Keratinocyte (primary cell): ENCODE results near the gene SFXN2. TPM values are rescaled to one million over a fixed set of nuclear protein-coding genes. Genes with fewer than 3 reads are reported as not detected.

Experiments
- DNase-seq: peaks from one replicate; pipeline ENCODE4 v3.0.0-alpha.2; 2011; ENCODE audit warnings: low read depth, missing footprints, low spot score
- FAIRE-seq: peaks from 2 replicates; lab custom pipeline; 2011; peaks lifted over from hg19 to GRCh38; lab: Jason Lieb, UNC
- H2AFZ ChIP-seq: 2 replicates; pipeline ENCODE4 v1.6.0; 2012; ENCODE audit warnings: low read length, control low read depth, inconsistent platforms; ENCODE audit not compliant: control insufficient read depth
- H3K27ac ChIP-seq: 2 replicates; pipeline ENCODE4 v1.5.1; 2011; ENCODE audit warnings: low read length; ENCODE audit not compliant: control insufficient read depth, insufficient read depth
- H3K27me3 ChIP-seq: 3 replicates; pipeline ENCODE4 v1.6.0; 2011; ENCODE audit warnings: low read length; ENCODE audit not compliant: control insufficient read depth, insufficient read depth; ENCODE audit errors: extremely low read depth
- H3K36me3 ChIP-seq, 2 experiments: 2 replicates in 1 of 2; 3 replicates in 1 of 2; pipeline ENCODE4 v1.5.1; 2011; ENCODE audit warnings: low read length in 2 of 2, mild to moderate bottlenecking in 1 of 2; ENCODE audit not compliant: control insufficient read depth in 2 of 2, insufficient read depth in 2 of 2; ENCODE audit errors: extremely low read depth in 1 of 2
- H3K4me1 ChIP-seq: 3 replicates; pipeline ENCODE4 v1.5.1; 2011; ENCODE audit warnings: low read length; ENCODE audit not compliant: control insufficient read depth, insufficient read depth; ENCODE audit errors: extremely low read depth
- H3K4me2 ChIP-seq: 3 replicates; pipeline ENCODE4 v1.6.0; 2011; ENCODE audit warnings: low read depth, low read length; ENCODE audit not compliant: control insufficient read depth, insufficient read depth; ENCODE audit errors: extremely low read depth
- H3K4me3 ChIP-seq, 3 experiments: fragments of 200-600 bp in 1 of 3; sonication (generic) in 1 of 3; 2 replicates in 2 of 3; 3 replicates in 1 of 3; pipeline ENCODE4 v1.5.1; 2011 to 2016; ENCODE audit warnings: low read length in 3 of 3, mild to moderate bottlenecking in 3 of 3, control low read depth in 2 of 3, inconsistent platforms in 1 of 3, low read depth in 1 of 3, mixed read lengths in 1 of 3, mixed run types in 1 of 3, moderate library complexity in 1 of 3; ENCODE audit not compliant: control insufficient read depth in 2 of 3, insufficient read depth in 2 of 3; ENCODE audit errors: extremely low read depth in 1 of 3
- H3K79me2 ChIP-seq: 2 replicates; pipeline ENCODE4 v1.6.0; 2012; ENCODE audit warnings: low read length; ENCODE audit not compliant: control insufficient read depth, insufficient read depth
- H3K9ac ChIP-seq: 3 replicates; pipeline ENCODE4 v1.6.0; 2011; ENCODE audit warnings: low read length; ENCODE audit not compliant: control insufficient read depth, insufficient read depth; ENCODE audit errors: extremely low read depth
- H3K9me1 ChIP-seq: 3 replicates; pipeline ENCODE4 v1.6.0; 2011; ENCODE audit warnings: low read length; ENCODE audit not compliant: control insufficient read depth, insufficient read depth; ENCODE audit errors: extremely low read depth
- H3K9me3 ChIP-seq: 2 replicates; pipeline ENCODE4 v1.5.1; 2012; ENCODE audit warnings: low read depth, low read length; ENCODE audit not compliant: control insufficient read depth
- H4K20me1 ChIP-seq: 3 replicates; pipeline ENCODE4 v1.6.0; 2011; ENCODE audit warnings: low read length; ENCODE audit not compliant: control insufficient read depth, insufficient read depth; ENCODE audit errors: extremely low read depth
- EZH2 ChIP-seq: IDR thresholded peaks from one replicate; pipeline ENCODE4 v1.6.1; 2012; ENCODE audit warnings: inconsistent platforms, mild to moderate bottlenecking, low read length, moderate library complexity
- dilution Hi-C: fragments of 300-500 bp; cut with MboI; formaldehyde crosslinking; loops from one replicate; pipeline ENCODE4 v1.7.0; 2020; ENCODE audit warnings: low sequenced_read_pairs; ENCODE audit not compliant: extremely low pct_ligation_motif_present
- polyA plus RNA-seq, 5 experiments: library from polyadenylated mRNA; depleted of rRNA in 3 of 5; stranded (reverse) in 3 of 5; stranded (forward) in 1 of 5; unstranded in 1 of 5; fragments of >200 nt; gene quantifications; 1 replicate in 1 of 5; 2 replicates in 3 of 5; 3 replicates in 1 of 5; pipeline versions ENCODE4 v1.2.1 to v1.2.3, GENCODE V29; 2011 to 2012; ENCODE audit warnings: missing spikeins in 2 of 5, low read depth in 1 of 5, low replicate concordance in 1 of 5
- TF ChIP-seq, protein P1 (sequence below), 3 experiments: IDR thresholded peaks in 1 of 3; conservative IDR thresholded peaks in 1 of 3; optimal IDR thresholded peaks in 1 of 3; 2 replicates in 2 of 3; 3 replicates in 1 of 3; pipeline versions ENCODE3 to v1.5.1; 2011; ENCODE audit warnings: low read length in 3 of 3, mild to moderate bottlenecking in 3 of 3, moderate library complexity in 2 of 3, control low read depth in 1 of 3, inconsistent platforms in 1 of 3; ENCODE audit not compliant: insufficient read depth in 2 of 3; ENCODE audit errors: extremely low read depth in 1 of 3

SFXN2 gene
- polyA plus RNA-seq, 1 donor (not counting 4 experiments of a cell fraction or from before 2014, with no cell fraction given), result 5.0 TPM

GRCh38 chr10:102670065-102670670 lies 44.3 kb upstream of the SFXN2 start:
- H3K4me1 ChIP-seq, result peaks cover 25% of the 10 kb centered on the region
- no peaks in the 10 kb centered on the region for H4K20me1 ChIP-seq
- H3K4me2 ChIP-seq, result no peak overlapping the region
- dilution Hi-C loops, result no loop called here
- no peaks in the 10 kb centered on the region for H3K79me2 ChIP-seq
- H3K36me3 ChIP-seq, result no peaks in the 10 kb centered on the region
- no peaks in the 10 kb centered on the region for H3K9me3 ChIP-seq
- H2AFZ ChIP-seq, result no peak overlapping the region
- FAIRE-seq, result no peak
- H3K9ac ChIP-seq, result no peak overlapping the region
- no peaks in the 10 kb centered on the region for H3K27me3 ChIP-seq
- no peak overlapping the region for H3K27ac ChIP-seq
- no peak overlapping the region for H3K4me3 ChIP-seq
- H3K9me1 ChIP-seq, result no peaks in the 10 kb centered on the region
- no peak for DNase-seq
- TF ChIP-seq EZH2, result no peak
- TF ChIP-seq, protein P1, sequence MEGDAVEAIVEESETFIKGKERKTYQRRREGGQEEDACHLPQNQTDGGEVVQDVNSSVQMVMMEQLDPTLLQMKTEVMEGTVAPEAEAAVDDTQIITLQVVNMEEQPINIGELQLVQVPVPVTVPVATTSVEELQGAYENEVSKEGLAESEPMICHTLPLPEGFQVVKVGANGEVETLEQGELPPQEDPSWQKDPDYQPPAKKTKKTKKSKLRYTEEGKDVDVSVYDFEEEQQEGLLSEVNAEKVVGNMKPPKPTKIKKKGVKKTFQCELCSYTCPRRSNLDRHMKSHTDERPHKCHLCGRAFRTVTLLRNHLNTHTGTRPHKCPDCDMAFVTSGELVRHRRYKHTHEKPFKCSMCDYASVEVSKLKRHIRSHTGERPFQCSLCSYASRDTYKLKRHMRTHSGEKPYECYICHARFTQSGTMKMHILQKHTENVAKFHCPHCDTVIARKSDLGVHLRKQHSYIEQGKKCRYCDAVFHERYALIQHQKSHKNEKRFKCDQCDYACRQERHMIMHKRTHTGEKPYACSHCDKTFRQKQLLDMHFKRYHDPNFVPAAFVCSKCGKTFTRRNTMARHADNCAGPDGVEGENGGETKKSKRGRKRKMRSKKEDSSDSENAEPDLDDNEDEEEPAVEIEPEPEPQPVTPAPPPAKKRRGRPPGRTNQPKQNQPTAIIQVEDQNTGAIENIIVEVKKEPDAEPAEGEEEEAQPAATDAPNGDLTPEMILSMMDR (optimal IDR thresholded peaks at IDR 0.05 in 1 of 3, IDR thresholded peaks at IDR 0.05 in 1 of 3, conservative IDR thresholded peaks at IDR 0.05 in 1 of 3; ENCODE audit: extremely low read depth in 1 of 3, insufficient read depth in 2 of 3, low read length in 3 of 3), result no peak

DNA sequence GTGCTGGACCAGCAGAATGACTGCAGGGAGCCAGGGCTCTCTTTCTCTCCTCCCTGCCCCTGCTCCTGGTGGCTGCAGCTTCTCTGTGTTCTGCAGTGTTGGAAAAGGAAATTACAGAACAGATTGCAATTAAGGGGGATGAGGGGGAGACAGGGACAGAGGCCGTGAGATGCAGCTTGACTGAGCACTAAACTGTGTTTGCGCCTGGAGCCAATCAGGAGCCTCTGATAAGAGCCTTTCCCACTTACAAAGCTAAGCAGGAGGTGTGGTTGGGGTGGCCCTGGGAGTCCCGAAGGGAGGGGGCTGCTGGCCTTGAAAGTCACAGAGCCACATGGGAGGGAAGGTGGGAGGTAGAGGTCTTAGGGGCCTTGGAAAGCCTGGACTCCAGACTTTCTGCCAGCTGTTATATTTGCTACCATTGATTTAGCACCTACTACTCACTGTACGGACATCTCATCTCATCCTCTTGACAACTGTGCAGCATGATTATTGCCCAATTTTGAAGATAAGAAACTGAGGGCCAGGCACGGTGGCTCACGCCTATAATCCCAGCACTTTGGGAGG lies 43.5 kb upstream of the SFXN2 start:
- Histone ChIP-seq H3K36me3 (no peaks in the 10 kb centered on the region), H2AFZ (no peak overlapping the region), H4K20me1 (no peaks in the 10 kb centered on the region), H3K4me3 (no peak overlapping the region), H3K9ac (no peak overlapping the region), H3K9me3 (no peaks in the 10 kb centered on the region), H3K4me2 (no peak overlapping the region), H3K27ac (no peak overlapping the region), H3K4me1 (peaks cover 29% of the 10 kb centered on the region), H3K79me2 (no peaks in the 10 kb centered on the region), H3K9me1 (no peaks in the 10 kb centered on the region), H3K27me3 (no peaks in the 10 kb centered on the region)
- DNase-seq (no peak), FAIRE-seq (no peak)
- dilution Hi-C loops, result no loop called here
- TF ChIP-seq EZH2, result no peak
- TF ChIP-seq, protein P1 (optimal IDR thresholded peaks at IDR 0.05 in 1 of 3, IDR thresholded peaks at IDR 0.05 in 1 of 3, conservative IDR thresholded peaks at IDR 0.05 in 1 of 3; ENCODE audit: extremely low read depth in 1 of 3, insufficient read depth in 2 of 3, low read length in 3 of 3), result no peak
